NCI-H345 treated with DMSO at 0.1 percent for 48 hours (cell line): Measurements from ENCODE around the gene DEFB123.
"Not testable (repeated sequence)": the region's sequence is repeated elsewhere in the genome, so short reads cannot be mapped to it uniquely, and the experiment has no call there.

Experiments used
- DNase-seq: peaks from one replicate; lab custom pipeline; 2025; ENCODE audit not compliant: unreplicated experiment; lab: John Stamatoyannopoulos, UW

The DEFB123 gene, protein sequence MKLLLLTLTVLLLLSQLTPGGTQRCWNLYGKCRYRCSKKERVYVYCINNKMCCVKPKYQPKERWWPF

DNA sequence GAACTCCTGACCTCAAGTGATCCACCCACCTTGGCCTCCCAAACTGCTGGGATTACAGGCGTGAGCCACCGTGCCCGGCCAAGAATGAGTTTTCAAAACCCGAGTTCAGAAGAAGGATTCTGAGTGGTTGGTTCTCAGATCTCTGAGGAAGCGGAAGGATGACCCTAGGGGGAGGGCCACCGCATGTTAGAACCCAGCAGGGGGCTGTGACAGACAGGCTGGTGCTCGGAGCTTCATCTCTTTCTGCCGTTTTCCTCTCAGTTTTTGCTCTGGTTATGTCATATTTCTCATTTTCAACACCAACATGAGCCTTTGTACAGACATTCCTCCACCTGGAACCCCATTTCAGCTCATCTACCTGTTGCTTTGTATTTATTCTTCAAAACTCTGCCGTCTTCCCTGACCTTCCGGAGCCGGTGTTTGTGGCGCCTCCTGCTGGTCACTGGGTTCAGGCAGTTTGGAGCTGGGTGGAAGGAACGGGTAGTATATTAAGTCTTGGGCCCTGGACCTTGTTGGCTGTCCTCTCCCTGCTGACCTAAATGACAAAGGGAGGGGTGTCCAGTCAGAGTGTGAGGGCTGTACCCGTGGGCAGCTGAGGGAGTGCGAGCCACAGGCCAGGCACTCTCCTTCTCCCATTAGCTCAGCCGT, at the start of gene DEFB123:
TSS of gene DEFB123 (plus strand) at position 621 of the 648 bp plus-strand sequence. CDS start 67 bp downstream, outside the sequence.
- no peak for DNase-seq

DNA sequence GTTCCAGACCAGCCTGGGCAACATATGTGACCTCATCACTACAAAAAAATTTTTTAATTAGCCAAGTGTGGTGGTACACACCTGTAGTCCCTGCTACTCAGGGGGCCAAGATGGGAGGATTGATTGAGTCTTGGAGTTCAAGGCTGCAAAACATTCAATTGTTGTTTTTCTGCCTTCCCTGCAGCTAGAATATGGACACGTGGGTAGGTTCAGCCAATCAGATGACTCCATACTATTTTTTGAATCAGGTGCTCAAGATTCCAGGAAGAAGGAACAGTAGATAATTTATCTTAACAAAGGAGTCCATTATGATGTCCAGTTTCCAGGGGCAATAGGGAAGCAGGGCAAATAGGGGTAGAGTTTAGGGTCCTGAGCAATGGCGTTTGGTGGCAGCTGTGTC, 47.6 kb upstream of the DEFB123 start:
- DNase-seq, result no peak

GRCh38 chr20:31394900-31395299, 45.5 kb upstream of the DEFB123 start:
- no peak for DNase-seq

DNA sequence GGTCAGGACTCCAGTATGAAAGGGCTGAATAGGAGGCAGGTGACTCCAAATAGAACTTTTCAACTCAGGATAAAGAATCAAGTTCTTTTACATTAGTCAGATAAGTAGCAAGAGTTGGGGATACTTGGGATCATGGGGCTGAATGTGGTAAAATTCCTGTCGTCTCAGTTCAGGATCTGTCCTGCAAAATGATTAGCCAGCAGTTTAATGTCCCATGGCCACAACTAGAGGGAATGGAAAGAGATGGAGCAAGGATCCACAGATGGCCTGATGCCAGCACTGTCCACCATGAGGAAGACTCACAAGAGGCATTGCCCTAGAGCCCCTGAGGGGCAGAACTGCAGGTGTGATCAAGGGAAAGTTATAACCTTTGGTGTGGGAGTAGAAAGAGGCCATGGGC, 36.5 kb upstream of the DEFB123 start:
- DNase-seq, result no peak

DNA sequence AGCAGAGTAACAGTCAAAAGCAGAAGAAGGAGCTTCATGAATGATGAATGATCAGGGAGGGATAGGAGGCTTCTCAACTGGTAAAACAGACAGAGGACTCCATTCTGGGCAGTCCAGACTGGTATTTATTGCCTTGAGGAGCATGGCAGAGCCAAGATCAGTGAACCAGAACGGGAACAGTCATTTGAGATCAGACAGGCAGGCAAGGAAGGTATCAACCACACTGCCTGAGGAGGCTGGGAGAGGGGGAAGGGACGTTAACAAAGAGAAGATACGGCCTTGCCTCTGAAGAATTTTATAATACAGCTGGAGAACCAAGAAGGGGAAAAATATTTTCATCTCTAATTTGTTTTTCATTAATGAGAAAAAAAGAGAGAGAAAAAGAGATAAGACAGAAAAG, 34.3 kb upstream of the DEFB123 start, which contains the start of gene DEFB121:
TSS of gene DEFB121 (minus strand) at position 101 of the 400 bp plus-strand sequence. CDS start at position 38, 63 bp downstream.
- DNase-seq, result no peak

DNA sequence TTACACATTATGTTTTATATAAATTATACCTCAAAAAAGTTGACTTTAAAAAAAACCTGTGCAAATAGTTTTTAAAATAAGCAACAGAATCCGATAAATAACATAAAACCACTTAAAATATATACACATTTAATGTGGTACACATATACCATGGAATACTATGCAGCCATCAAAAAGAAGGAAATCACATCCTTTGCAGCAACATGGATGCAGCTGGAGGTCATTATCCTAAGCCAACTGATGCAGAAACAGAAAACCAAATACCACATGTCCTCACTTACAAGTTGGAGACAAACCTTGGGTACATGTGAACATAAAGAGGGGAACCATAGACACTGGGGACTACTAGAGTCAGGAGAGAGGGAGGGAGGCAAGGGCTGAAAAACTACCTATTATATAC, 30.4 kb upstream of the DEFB123 start:
- no peak for DNase-seq

- no peak for DNase-seq
Observed at GRCh38 chr20:31414381-31414780, 26.1 kb upstream of the DEFB123 start.

- no peak for DNase-seq
Observed at GRCh38 chr20:31415653-31416052, 24.8 kb upstream of the DEFB123 start.

- no peak for DNase-seq
Observed at GRCh38 chr20:31418307-31418706, 22.1 kb upstream of the DEFB123 start.

GRCh38 chr20:31425797-31426196, 14.6 kb upstream of the DEFB123 start:
- DNase-seq, result no peak

- DNase-seq, result not testable (repeated sequence)
Observed at GRCh38 chr20:31426891-31427551, 13.4 kb upstream of the DEFB123 start.

DNA sequence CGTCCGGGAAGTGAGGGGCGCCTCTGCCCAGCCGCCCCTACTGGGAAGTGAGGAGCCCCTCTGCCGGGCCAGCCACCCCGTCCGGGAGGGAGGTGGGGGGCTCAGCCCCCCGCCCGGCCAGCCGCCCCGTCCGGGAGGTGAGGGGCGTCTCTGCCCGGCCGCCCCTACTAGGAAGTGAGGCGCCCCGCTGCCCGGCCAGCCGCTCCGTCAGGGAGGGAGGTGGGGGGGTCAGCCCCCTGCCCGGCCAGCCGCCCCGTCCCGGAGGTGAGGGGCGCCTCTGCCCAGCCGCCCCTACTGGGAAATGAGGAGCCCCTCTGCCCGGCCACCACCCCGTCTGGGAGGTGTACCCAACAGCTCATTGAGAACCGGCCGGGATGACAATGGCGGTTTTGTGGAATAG, 12.9 kb upstream of the DEFB123 start:
- DNase-seq, result not testable (repeated sequence)

DNA sequence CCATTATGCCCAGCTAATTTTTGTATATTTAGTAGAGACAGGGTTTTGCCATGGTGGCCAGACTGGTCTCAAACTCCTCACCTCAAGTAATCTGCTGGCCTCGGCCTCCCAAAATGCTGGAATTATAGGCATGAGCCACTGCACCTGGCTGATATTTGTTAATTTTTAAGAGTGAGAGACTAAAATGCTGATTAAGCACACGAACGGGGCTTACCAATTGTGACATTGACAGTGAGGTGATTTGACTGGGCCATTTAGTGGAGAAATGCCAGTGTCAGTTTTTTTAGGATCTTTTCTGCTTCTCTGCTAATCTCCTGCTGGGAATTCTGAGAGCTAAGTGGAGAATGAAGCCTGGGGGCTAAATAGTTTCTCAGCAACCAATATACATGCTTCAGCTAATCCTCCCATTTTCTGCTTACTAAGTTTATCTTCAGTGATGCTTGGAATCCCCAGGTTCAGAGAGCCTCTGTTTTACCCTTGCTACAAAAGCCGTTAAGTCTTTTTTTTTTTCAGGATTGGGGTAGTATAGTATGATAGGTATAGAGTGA, 9.8 kb upstream of the DEFB123 start:
- DNase-seq, result no peak

- DNase-seq, result no peak
Observed at GRCh38 chr20:31446084-31446819, 5.8 kb downstream of the DEFB123 start.

DNA sequence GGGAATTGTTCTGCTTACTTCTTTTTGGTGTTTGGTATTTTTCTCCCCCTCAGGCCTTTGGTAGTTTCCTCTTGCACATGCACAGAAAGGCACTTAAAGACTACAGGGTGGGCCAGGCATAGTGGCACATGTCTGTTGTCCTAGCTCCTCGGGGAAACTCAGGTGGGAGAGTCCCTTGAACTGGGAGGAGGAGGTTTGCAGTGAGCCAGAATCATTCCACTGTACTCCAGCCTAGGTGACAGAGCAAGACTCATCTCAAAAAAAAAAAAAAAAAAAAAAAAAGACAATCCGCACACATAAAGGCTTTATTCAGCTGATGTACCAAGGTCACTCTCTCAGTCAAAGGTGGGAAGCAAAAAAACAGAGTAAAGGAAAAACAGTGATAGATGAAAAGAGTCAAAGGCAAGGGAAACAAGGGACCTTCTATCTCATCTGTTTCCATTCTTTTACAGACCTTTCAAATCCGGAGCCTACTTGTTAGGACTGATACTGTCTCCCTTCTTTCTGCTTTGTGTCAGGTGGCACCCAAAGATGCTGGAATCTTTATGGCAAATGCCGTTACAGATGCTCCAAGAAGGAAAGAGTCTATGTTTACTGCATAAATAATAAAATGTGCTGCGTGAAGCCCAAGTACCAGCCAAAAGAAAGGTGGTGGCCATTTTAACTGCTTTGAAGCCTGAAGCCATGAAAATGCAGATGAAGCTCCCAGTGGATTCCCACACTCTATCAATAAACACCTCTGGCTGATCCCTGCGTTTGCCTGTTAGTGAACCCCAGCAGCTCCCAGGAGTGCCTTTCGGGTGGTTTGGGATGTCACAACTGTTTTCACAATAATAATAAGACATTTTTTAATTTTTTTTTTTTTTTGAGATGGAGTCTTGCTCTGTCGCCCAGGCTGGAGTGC, 9.3 kb downstream of the DEFB123 start:
- DNase-seq, result no peak

DNA sequence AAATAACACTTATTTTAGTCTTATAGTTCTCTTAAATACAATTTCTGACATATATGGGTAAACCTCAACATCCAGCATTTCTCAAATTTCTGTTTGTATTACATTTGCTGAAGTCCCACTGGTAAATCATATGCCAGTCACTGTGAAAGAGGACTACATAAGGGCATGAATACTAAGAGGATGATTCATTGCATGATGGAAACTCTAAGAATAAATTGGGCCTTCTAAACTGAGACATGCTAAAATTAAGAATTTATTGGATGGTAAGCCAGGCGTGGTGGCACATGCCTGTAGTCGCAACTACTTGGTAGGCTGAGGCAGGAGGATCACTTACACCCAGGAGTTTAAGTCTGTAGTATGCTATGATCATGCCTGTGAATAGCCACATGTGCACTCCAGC, 12.1 kb downstream of the DEFB123 start:
- DNase-seq, result no peak

- no peak for DNase-seq
Observed at GRCh38 chr20:31454361-31454760, 13.9 kb downstream of the DEFB123 start.

DNA sequence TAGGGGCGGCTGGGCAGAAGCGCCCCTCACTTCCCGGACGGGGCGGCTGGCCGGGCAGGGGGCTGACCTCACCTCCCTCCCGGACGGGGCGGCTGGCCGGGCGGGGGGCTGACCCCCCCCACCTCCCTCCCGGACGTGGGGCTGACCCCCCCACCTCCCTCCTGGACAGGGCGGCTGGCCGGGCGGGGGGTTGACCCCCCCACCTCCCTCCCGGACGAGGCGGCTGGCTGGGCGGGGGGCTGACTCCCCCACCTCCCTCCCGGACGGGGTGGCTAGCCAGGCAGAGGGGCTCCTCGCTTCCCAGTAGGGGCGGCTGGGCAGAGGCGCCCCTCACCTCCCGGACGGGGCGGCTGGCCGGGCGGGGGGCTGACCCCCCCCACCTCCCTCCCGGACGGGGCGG, 30.5 kb downstream of the DEFB123 start:
- not testable (repeated sequence) for DNase-seq

DNA sequence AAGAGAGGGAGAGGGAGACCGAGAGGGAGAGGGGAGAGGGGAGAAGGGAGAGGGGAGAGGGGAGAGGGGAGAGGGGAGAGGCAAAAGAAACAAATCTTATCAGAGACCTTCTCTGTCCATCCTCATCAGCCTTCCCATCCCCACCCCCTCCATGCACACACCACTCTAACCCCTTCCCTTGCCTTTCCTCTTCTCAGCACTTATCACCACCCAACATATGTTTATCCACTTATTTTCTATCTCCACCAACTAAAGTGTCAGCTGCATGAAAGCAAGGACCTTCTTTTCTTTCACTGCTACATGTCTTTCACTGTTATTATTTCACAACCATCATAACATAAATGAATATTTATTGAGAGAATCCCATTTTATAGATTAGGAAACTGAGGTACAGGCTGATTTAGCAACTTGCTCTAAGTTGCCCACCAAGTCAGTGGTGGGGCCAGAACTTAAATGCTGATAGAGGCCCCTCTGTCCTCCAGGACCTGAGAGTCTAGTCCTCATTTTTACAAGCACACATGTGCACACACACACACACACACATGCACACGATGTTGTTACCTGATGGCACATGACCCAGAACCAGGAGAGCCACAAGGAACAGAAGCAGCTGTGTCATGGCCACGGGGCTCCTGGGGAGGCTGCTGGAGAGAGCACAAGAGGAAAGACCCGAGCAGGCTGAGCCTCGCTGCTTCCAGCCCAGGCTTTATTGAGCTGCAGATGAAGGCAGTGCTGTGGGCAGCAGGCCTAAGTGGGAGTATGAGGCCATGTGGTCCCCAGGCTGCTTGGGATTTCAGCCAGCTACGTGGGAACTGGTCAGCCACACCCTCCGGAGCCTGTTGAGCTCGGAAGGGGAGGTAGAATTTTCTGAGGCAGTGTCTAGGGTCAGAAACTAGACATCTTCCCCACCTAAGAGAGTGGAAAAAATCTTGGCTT, 32.2 kb downstream of the DEFB123 start:
- no peak for DNase-seq
